ENCODE measurements around the gene ERC1.

ERC1 gene

DNA sequence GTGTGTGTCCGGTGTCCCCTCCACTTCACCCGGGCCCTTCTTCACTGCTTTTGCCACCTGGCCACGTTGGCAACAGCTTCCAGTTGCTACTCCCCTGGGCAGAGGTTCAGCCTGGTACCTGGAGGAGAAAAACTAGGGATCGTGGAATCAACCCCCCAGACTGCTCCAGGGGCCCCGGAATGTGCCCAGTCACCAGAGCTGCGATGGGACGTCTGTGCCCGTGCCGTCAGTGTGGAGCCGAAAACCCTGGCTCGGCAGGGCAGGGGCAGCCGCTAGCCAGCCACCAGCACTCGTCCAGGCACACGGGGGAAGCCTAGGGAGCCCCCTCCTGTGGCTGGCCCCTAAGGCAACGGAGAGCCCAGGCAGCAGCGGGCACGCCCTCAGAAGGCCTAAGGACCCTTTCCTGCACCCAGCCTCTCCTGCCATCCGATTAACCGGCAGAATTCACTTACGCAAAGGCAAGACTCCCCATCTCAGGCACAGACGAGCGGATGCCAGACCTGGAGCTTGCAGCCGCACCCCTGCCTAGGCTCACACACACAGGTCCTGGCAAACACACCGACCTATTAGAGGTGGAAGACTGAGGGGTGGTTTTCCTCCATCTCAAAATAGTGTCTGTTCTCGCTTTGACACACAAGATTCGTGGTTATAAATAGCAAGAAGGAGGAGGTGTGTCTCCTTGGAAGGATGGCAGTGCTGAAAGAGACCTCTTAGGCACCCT, 540.8 kb downstream of the ERC1 start:
- TF ChIP-seq GATA3 (IDR thresholded peaks at IDR 0.05; ENCODE audit: low read depth, low read length) (no peak), GATA2 (IDR thresholded peaks at IDR 0.05; ENCODE audit: low read depth, low read length) (no peak)

DNA sequence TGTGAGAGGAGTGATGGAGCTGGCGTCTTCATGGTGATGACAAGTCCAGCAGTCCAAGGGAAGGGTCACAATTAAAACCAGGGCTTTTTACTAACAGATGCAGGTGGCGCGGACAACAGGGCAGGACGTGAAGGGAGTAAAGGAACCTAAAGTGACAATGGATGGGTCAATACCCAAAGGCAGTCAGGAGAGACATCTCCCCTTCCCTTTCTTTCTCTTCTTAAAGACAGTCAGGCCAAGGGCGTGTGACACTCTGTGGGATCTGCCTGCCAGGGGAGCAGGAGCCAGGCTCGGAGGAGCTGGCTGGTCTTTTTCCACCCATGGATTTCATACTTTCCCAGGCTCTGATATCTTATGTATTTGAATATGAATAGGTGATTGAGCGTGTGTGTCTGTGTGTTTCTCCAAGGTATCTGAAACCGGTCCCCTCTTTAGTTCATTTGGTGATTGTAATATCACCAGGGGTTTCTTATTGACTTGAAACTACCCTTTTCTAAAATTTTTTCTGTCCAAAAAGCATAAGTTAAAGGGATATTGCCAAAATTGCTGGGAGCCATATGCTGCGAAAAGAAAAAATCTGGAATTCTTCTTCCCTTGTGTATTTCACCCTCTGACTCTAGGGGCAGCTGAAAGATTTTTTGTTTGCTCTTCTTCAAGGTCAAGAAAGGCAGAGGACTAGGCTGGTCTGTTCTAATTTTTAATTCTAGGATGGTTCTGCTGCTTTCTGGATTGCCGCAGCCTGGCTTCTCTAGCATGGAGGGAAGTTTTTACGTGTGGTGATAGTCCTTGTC, 541.5 kb downstream of the ERC1 start:
- TF ChIP-seq GATA3 (IDR thresholded peaks at IDR 0.05; ENCODE audit: low read depth, low read length) (no peak), GATA2 (IDR thresholded peaks at IDR 0.05; ENCODE audit: low read depth, low read length) (no peak)

DNA sequence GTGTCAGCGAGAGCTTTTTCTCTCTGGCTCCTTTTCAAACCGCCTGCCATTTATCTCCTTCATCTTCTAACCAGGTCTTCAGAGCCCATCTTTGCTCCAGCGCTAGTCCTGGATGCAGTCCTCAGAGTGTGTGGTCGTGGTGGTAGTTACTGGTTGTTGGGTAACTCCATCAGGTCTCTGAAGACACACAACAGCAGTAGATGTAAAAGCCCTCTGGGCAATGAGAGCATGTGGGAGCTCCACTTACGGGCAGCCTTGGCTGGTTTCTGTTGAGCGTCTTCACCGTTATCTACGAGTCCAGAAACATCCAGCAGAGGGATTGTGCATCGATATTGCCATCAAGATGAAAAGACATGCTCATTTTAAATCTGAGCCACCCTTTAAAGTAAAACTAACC, 542.2 kb downstream of the ERC1 start:
- no peak; the same call in 1 of the 2 replicates for TF ChIP-seq GATA2 (IDR thresholded peaks at IDR 0.05; ENCODE audit: low read depth, low read length)

DNA sequence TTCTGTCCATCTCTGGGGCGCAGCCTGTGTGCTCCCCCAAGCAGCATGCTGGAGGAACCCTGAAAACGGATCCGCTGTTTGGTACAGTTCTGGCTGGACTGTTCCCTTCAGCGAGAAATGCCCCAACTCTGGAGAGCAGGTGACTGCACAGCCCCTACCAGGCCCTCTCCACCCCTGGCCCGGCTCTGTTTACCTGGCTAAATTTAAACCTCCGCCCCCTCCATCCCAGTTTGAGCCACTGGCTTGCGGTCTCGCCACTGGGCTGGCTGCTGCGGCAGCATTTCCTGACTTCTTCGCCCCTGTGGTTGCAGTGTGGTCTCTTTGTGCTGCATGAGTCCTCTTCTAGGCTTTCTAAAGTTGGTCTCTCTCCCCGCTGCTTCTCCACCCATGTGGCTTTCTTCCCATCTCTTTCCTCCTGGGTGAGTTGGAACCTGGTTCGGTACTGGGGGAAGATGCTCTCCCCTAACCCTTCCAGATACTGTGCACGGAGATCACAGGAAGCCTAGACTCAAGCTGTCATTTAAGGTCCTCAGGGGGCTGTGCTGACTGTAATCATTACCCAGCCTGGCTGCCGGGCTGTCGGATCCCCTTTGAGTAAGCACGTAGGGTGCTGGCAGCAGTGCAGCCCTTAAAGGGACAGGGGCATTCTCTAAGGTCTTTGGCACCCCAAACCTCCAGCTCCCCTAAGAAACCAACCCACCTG, 542.7 kb downstream of the ERC1 start:
- no peak for TF ChIP-seq GATA2 (IDR thresholded peaks at IDR 0.05; ENCODE audit: low read depth, low read length)
- no peak for TF ChIP-seq GATA3 (IDR thresholded peaks at IDR 0.05; ENCODE audit: low read depth, low read length)

DNA sequence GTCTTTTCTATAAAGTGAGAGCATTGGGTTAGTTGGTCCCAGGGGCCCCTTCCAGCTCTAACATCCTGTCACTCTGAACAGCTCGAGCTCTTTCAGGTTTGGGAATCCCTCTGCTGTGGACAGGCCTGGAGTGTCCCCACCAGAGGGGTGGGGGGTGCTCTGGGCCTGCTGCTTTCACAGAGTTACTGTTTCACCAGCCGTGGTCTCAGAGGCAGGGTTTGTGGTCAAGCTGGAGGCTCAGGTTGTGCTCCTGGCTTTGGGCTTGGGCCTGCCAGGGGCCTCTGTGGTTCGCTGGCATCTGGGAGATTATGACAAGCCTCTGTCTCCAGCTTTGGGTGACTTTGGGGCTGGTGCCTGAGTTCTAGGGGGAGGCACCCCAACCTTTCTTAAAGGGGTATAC, 543.7 kb downstream of the ERC1 start:
- TF ChIP-seq GATA2 (IDR thresholded peaks at IDR 0.05; ENCODE audit: low read depth, low read length) (no peak), GATA3 (IDR thresholded peaks at IDR 0.05; ENCODE audit: low read depth, low read length) (no peak)

DNA sequence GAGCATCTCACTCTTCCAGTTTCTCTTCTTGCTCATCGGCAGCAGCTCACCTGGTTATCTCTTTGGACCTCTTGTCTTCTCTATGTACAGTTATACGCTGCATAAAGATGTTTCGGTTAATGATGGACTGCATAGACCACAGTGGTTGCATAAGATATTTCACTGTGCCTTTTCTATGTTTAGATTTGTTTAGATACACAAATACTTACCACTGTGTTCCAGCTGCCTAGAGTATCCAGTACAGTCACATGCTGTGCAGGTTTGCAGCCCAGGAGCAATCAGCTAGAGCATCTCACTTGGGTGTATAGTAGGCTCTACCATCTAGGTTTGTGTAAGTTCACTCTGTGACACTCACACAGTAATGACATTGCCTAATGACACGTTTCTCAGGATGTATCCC, 545.8 kb downstream of the ERC1 start:
- TF ChIP-seq GATA3 (IDR thresholded peaks at IDR 0.05; ENCODE audit: low read depth, low read length) (no peak), GATA2 (IDR thresholded peaks at IDR 0.05; ENCODE audit: low read depth, low read length) (no peak)

DNA sequence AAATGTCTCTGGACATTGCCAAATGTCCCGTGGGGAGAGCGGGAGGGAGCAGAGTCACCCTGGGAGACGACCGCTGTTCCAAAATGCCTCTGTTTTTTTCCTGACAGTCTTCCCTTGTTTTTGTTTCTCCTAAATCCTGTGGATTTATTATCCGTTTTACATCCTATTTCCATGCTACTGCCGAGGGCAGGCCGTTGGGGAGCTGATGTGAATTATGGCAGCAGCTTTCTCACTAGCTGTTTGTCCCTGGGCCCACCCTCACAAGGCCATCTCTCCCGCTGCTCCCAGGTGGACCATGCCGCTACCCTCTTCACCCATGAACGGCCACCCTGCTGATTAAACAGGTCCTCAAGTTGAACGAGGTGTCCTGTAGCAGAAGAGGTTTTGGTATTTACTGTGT, 548.1 kb downstream of the ERC1 start:
- TF ChIP-seq GATA3 (IDR thresholded peaks at IDR 0.05; ENCODE audit: low read depth, low read length) (no peak), GATA2 (IDR thresholded peaks at IDR 0.05; ENCODE audit: low read depth, low read length) (no peak)

DNA sequence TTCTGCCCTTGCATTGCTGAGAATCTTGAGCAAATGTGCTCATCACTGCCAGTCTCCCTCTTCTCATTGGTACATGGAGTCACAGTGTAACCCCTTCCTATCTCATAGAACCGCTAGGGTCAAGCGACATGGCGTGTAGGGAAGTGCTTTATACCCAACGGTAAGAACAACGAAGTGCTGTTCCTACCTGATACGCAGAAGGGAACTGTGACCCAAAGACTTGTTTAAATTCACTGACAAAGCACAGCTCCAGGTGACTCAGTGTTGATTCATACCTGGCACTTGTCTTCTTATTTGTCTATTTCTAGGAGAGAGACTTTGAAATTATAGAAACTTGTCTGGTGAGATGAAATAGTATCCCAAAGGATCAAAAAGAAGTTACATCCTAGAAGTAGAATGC, 549.7 kb downstream of the ERC1 start:
- TF ChIP-seq GATA3 (IDR thresholded peaks at IDR 0.05; ENCODE audit: low read depth, low read length) (no peak), GATA2 (IDR thresholded peaks at IDR 0.05; ENCODE audit: low read depth, low read length) (no peak)

DNA sequence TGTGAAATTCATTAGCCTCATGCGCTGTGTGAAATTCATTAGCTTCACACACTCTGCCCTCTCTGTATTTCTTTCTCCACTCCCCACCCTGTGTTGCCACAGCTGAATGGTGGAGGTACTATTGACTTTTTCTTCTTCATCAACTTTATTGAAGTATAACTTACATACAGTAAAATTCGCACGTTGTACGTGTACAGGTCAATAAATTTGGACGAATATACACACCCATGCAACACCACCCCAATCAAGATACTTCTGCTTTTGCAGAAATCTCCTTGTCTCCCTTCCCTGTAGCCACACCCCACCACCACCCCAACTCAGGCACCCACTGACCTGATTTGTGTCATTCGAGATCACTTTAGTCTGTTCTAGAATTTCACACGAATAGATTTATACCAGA, 551.6 kb downstream of the ERC1 start:
- TF ChIP-seq GATA3 (IDR thresholded peaks at IDR 0.05; ENCODE audit: low read depth, low read length): no peak
- no peak for TF ChIP-seq GATA2 (IDR thresholded peaks at IDR 0.05; ENCODE audit: low read depth, low read length)

DNA sequence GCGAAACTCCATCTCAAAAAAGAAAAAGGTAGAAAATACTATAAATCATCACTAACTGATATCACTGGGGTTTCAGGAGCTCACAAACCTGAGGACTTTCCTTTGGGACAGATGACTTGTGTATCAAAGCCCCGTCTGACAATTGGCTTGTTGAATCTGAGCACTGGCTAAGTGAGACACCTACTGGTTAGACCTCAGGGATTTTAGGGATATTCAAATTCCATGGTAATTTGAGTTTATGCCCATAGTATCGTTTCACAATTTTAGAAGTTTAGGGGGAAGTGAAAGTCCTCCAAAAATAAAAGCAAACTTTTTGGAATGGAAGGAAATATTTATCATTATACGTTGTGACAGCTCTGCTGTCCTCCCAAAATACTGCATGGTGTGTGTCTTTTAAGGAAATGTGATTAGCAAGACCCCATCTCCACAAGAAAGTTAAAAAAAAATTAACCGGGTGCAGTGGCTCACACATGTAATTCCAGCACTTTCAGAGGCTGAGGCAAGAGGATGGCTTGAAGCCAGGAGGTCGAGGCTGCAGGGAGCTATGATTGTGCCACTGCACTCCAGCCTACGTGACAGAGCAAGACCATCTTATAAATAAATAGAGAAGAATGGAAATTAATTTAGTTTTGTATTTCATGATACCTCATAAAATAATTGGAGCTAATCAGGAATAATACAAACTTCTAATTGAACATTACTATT, 554.1 kb downstream of the ERC1 start:
- TF ChIP-seq GATA2 (IDR thresholded peaks at IDR 0.05; ENCODE audit: low read depth, low read length) (no peak), GATA3 (IDR thresholded peaks at IDR 0.05; ENCODE audit: low read depth, low read length) (no peak)
